GM12874 (cell line): ENCODE measurements around the gene LTBP1.

ENCODE experiments used
- CTCF ChIP-seq: IDR thresholded peaks from 2 replicates; pipeline ENCODE4 v1.5.1; 2011; ENCODE audit warnings: low read depth, mild to moderate bottlenecking, control low read depth, low read length, moderate library complexity; ENCODE audit not compliant: insufficient read depth

Gene LTBP1

GRCh38 chr2:32932825-32933755 lies 13.7 kb upstream of the LTBP1 start:
- no peak for TF ChIP-seq CTCF

- TF ChIP-seq CTCF = no peak
These were observed 13.0 kb upstream of the LTBP1 start for GRCh38 chr2:32933756-32934095.

DNA sequence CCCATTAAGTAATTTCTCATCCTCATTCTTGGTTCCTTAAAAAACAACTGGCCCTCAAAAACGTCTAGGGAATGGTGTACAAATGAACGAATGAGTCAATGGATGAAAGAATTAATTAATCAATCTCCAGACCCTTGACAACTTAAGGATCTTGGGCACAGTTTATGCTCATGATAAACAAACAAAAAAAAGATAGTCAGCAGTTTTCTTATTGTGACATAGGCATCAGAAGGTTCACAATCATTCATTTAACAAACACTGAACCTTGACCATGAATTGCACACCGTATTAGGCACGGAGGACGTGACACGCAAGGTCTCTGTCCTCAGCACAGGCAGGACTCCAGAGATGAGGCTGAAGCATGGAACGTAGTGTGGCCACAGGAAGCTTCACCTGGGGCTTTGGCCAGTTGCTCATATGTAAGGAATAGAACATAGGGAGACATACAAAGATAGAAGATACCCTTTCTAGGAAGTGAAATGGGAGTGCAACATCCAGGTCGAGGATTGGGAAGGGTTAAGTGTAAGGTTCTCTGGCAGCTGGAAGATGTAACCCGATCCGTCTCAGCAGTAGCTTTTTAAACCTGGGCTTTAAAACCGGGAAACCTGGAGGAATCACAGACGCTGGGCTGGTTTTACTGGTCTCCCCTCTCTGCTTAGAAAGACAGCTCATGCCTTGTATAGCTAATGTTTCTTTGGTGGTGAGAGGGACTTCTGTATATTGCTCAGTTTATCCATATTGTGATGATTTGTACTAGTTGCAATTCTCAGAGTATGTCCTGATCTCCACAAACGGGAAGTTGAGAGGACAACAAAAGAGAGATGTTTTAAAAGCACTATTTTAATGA lies 8.9 kb upstream of the LTBP1 start:
- TF ChIP-seq CTCF = no peak

- TF ChIP-seq CTCF = no peak
These were observed 7.8 kb upstream of the LTBP1 start for GRCh38 chr2:32938934-32939333.

- no peak for TF ChIP-seq CTCF
These were observed 6.3 kb upstream of the LTBP1 start for GRCh38 chr2:32940316-32940997.

GRCh38 chr2:32941944-32942690 lies 4.6 kb upstream of the LTBP1 start:
- TF ChIP-seq CTCF = no peak
